HG03025 (cell line): ENCODE measurements around the gene SERPINA12.
"Not testable (repeated sequence)": the region's sequence is repeated elsewhere in the genome, so short reads cannot be mapped to it uniquely, and the experiment has no call there.

ENCODE experiments used
- ATAC-seq: cut with Tn5 transposase; IDR thresholded peaks from one replicate; pipeline ENCODE4 v1.9.1; 2021; ENCODE audit warnings: mild to moderate bottlenecking, moderate library complexity; ENCODE audit not compliant: unreplicated experiment, low FRiP score

SERPINA12 gene

DNA sequence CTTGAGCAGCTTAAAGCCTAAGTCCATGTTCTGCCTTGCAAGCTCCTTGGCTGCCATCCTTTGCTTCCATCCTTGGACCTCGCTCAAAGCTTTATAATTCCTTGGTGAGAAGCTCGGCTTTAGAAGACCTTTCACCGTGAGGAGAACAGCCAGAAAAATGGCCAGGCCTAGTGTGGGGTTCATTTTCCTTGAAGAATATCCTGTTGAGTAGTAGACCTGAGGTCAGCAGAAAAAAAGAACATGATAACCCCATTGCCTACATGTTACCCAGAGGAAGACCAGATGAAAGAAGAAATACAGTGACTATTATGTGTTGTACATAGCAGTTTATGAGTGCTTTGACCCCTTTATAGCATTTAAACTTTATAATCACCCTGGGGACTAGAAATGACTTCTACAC lies 11.1 kb downstream of the SERPINA12 start:
- ATAC-seq, result no peak

DNA sequence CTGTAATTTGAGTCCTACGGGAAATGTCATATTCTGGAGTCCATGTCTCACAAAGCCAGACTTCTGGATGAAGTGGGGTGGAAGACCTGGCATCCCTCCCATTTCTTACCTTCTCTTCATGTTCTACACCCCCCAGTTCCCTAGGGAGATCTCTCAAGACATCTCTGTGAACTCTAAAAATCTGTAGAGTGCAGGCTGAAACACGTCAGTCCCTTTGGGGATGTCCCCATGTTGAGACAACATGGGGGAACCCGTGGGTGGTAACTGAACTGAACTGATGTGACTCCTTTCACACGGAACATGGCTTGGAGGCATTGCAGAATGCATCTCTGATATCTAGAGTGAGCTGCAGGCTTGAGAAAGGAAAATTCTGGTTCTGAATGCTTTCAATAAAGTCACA lies 15.2 kb downstream of the SERPINA12 start:
- no peak for ATAC-seq

DNA sequence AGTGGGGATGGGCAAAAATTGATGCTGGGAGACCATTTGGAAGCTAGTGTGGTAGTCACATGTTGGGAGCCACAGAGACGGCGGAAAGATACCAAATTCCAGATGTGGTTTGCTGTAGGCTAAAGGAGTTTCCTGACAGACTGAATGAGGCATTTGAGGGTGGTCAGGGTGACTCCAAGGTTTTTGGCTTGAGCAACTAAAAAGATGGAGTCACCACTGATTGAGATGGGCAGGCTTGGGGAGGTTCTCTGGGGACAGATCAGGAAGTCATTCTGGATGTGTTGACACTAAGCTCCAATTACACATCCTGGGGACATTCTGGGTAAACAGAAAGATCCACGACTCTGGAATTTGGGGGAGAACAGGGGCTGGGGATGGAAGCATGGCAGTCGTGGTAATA lies 17.8 kb downstream of the SERPINA12 start:
- ATAC-seq, result no peak

DNA sequence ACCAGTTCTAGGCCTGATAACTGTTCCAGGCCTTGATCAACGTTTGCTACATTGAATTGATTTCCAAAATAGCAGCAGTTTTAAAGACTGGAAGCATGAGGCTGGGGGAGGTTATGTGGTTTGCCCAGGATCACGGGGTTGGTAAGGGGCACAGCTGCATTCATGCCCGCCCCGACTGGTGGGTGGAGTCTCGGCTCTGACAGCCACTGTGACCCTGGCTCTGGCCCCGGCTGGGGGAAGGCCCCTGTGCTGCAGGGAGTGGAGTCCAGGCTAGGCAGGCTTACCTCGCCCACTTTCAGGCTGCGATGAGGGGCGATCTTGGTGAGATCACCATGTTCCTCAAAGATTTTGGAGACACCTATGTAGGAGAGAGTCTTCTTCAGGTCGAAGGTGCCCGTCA lies 19.9 kb downstream of the SERPINA12 start:
- ATAC-seq, result no peak

DNA sequence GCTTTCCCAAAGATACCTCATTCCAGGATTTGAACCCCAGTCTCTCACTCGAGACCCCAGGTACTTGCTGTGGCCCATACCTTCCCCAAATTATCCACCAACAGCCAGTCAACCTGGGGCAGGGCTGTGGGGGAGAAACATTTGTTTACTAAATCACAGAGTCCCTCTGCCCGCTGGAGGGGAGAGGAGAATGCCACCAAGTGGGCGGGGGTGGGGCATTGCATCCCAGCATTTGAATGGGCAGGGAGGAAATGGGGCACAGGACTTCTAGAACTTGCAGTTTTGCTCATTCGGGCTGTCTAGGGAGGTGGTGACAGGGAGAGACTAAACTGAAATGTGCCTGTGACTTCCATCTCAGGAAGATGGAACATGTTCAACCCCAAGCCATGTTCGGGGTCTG lies 22.4 kb downstream of the SERPINA12 start:
- no peak for ATAC-seq

DNA sequence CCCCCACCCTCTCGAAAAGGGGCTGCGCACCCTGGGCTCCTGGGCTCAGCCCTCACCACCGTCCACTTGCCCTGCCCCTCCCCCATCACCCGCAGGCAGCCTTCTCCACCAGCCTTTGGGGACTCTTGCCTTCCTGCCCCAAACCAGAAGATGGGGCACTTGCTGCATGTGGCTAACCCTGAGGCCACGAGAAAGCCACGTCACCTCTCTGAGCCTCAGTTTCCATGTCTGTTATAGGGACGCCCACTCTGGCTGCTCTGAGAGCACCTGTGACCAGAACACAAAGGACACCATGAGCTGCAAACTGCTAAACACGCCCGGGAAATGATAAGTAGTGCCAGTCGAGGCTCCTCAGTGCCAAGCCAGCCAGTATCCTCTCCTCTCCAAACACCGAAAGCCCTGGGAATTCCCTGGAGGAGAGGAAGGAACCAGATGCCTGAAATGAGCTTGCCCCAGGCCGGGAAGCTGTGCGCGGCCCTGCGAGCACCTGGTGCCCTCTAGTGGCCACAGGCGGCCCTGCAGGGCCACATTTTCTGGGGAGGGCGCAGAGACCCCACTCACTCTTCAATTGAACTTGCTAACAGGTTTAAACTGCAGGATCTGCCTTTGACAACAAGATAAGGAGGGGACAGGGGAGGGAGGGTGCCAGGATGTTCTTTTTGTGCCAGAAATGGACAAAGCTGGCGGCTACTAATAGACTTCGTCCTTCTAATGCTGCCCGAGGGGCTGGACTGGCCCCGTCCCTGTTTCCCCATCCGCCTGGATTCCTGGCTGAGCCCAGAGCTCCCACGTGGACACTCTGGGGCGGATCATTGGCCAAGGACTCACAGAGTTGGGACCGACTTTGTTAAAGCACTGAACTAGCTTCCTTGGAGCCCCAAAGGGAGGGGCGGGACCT lies 23.1 kb downstream of the SERPINA12 start:
- ATAC-seq, result no peak

DNA sequence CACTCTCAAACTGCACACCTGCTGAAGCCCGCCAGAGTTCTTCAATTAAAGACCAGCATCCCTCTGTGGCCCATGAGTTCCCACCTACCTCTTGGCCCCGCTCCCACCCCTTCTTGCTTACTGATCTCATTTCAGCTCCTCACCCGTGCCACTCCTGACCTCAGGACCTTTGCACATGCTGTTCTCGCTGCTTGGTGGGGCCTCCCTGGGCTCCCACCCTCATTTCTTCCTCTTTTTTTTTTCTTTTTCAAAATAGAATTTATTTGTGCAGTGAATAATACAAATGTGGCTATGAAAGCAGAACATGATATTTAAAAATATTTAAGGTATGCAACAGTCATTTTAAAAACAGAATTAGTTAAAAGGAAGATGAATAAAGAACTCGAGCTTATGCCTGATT lies 24.8 kb downstream of the SERPINA12 start:
- no peak for ATAC-seq

DNA sequence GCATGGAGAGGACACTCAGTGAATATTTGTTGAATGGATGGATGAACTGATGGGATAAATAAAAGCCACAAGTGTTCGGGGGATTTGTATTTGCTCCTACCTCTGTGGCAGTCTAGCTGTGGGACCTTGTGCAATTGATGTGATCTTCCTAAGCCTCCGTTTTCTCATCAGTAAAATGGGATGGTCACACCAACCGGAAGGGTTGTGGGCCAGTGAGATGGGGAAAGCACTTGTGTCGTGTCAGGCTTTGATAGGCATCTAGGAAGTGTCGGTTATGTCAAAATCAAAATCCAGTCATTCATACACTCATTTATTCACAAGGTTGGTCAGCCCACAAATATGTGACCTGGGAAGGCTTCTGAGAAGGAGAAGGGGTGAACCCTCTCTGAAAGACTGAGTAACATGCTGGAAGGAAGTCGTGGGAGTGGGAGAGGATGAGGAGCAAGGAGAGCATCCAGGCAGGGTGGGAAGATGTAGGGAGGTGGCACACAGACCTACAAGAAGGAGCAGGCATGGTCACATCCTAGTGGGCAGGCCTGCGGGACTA lies 25.5 kb downstream of the SERPINA12 start:
- ATAC-seq, result no peak

DNA sequence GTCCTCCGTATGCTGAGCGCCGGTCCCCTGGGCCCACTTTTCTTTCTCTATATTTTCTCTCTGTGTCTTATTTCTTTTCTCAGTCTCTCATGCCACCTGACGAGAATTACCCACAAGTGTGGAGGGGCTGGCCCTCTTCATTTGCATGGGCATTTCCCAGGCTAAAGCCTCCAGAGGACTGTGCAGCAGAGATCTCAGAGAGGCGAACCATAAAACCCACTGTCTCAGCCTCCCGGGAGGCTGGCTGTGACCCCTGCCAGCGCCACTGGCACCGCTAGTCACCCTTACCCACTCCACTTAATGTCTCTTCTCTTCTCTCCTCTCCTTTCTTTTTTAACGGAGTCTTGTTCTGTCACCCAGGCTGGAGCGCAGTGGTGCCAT lies 26.2 kb downstream of the SERPINA12 start:
- ATAC-seq, result no peak

DNA sequence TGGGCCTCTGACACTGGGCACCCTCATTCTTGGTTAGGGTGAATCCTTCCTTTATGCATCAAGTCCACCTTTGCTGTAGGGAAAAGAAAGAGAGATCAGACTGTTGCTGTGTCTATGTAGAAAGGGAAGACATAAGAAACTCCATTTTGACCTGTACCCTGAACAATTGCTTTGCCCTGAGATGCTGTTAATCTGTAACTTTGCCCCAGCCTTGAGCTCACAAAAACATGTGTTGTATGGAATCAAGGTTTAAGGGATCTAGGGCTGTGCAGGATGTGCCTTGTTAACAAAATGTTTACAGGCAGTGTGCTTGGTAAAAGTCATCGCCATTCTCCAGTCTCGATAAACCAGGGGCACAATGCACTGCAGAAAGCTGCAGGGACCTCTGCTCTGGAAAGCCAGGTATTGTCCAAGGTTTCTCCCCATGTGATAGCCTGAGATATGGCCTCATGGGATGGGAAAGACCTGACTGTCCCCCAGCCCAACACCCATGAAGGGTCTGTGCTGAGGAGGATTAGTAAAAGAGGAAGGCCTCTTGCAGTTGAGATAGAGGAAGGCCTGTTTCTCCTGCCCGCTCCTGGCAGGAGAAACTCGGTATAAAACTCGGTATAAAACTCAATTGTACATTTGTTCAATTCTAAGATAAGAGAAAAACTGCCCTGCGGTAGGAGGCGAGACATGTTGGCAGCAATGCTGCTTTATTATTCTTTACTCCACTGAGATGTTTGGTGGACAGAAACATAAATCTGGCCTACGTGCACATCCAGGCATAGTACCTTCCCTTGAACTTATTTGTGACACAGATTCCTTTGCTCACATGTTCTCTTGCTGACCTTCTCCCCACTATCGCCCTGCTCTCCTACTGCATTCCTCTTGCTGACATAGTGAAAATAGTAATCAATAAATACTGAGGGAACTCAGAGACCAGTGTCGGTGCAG lies 26.9 kb downstream of the SERPINA12 start:
- not testable (repeated sequence) for ATAC-seq

DNA sequence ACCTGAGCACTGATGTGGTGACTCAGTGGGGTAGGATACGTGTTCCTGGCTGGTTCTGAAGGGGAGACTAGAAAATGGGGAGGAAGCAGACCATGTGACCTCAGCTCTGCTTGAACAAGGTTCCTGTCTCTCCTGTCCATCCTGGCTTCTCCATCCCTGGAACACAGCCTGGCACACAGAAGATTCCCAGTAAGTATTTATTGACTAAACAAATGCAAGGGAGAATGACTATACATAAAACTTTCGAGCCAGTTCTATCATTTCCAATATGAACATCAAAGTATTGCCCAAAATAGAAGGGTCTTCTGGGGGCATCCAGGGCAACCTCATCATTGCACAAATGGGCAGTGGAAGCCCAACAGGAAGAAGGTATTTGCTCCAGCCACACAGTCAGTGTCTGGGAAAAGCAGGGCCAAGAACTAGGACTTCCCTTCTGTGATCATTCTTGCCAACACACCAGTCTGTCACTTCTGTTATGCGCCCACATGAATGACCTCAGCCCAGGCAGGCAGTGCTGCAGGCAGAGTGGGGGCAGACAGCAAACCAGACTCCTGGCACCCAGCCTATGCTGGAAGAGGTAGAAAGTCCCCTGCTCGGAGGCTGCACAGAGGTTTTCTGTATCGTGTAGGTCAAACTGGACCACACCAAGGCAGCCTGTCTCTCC lies 27.7 kb downstream of the SERPINA12 start:
- ATAC-seq, result no peak

DNA sequence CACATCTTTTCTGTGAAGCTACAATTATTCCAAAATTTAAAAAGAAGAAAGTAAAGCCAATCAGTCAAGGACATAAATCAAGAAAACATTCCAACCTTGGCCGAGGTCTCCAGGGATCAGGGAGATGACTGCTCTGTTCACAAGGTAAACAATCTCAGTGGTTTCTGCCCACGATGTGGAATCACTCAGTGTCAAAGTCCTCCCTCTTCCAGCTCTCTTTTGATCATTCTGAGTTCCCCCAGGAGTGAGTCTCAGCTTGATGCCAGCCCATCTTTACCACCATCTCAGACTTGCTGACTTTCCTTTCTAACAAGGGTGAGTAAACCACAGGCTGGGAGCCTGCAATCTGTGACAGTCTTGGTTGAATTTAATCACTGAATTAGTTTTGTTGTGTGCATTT lies 28.5 kb downstream of the SERPINA12 start:
- ATAC-seq, result no peak

DNA sequence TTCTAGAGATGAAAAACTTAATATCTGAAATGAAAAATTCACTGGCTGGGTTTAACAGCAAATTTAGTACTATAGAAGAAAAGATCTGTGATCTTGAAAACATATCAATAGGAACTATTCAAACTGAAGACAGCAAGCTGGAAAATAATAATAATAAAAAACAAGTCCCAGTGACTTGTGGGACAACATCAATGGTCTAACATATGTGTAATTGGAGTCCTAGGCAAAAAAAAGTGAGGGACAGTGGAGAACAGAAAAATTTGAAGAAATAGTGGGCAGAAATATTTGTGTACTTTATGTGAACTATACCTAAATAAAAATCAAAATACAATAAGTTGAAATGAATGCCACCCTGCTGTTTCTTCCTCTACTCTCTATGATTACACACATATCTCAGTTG lies 30.8 kb downstream of the SERPINA12 start:
- no peak for ATAC-seq

DNA sequence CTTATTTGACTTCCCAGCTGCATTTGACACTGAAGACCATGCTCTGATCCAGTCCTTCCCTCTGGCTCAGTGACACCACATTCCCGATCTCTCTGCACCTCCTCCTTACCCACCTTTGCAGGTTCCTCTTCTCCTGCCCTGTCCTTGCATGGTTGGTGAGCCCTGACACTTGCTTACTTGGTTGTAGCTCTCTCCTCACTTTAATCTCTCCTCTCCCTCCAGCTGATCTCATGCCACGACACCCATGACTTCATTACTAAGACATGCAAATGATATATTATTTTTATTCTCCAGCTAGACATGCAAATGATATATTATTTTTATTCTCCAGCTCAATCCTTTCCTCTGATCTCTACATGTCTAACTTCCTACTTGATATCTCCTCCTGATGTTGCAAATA lies 33.2 kb downstream of the SERPINA12 start, which contains the start of gene SERPINA9:
Gene SERPINA9, minus strand, starts transcription at position 175 of the 400 bp plus-strand sequence. CDS start 6,357 bp downstream, outside the sequence.
- ATAC-seq, result no peak

DNA sequence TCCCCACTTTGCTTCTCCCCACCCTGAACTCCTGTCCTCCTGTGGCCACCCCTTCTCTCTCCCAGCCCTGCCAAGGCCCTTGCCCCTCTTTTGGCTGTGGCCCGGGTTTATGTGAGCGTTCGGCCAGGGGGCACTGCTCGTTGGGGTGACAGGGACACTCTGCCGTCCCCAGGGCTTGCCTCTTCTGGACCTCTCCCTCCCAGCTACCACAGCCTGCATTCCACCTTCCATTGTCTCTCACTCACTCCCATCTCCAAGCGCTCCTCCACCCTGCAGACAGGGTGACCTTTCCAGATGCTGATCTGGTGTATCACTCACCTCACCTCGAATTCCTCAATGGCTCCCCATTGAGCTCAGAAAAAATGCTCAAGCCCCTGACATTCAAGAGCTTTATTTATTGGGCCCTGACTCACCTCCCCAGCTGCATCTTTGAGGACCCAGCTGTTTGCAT lies 34.7 kb downstream of the SERPINA12 start:
- ATAC-seq, result no peak

DNA sequence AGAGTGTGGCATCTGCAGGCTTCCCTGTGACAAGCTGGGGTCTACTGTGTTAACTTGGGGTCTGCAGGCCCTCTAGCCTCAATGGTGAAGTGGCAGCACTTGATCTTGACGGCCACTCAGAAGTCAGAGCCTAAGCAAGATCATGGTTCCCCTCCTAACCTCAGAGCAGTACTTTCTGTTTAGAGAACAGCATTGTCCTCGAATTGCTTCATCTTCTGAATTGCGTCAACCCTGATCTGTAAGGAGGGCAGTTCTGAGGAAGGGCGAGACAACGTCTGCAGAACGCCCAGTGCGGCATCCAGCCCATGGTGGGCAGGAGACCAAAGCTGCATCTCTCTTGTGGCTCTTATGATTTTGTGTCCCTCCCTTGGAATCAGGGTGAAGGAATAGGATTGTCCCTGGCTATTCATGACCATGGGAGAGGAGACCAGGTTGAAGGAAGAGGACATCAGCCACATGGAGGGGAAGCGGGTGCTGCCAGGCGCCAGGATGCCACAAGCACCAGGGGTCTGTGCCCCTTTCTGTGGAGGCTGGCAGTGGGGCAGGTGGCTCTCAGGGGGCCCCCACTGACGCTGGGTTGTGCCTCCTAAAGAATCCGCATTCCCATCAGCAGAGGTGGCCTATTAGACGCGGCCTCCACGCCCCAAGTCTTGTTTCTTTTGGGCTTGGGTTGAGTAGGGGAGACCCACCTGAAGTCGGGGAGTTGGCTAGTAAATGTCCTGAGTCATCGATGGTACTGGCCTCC lies 35.4 kb downstream of the SERPINA12 start:
- no peak for ATAC-seq

DNA sequence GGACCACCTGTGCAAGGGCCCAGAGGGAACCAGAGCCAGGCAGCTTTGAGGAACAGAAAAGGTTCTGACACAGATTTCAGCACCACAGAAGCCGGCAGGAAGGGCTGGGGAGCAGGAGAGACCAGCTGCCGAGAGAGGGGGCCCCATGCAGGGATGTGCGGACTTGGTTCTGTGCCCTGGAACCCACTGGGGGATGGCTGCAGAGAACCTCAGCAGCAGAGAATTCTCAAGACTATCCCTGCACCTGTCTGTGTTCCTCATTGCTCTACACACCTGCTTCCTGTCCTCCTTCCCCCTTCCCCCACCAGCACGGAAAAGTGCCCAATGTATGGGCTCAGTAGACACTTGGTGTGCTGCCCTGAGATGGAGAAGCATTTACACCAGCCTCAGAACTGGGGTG lies 36.4 kb downstream of the SERPINA12 start:
- no peak for ATAC-seq

DNA sequence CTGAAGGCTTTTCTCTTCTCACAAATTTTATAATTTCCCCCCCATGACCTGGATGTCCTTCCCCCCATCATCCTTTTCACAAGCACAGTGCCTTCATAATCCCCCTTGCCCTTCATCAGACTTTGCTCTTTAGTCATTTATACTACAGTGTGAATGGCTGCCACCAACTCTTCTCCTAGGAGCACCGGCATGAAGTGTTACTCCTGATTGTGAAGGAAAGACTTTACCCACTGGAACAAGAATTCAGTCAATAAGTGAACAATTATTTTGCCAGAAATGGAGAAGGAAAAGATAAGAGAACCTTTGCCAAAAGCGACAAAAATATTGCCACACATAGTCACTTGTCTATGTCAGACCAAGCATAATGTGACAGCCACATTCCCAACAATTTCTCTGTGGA lies 38.2 kb downstream of the SERPINA12 start:
- no peak for ATAC-seq

DNA sequence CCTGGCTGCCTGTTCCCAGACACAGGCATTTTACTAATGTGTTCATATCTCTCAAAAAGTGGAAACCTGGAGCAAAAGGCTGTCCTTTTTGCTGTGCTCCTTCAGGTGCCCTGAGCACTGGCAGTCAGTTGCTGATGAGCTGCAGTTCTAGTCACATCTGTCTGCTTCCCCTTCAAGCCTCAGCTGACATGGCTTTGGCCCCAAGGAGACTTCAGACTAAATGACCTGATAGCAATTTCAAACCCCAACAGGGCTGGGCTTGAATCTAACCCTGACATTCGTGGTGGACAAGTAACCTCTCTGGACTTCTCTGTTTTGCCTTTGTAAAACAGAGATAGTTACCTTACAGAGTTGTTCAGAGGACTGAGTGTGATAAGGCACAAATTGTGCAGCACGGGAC lies 39.0 kb downstream of the SERPINA12 start:
- no peak for ATAC-seq

DNA sequence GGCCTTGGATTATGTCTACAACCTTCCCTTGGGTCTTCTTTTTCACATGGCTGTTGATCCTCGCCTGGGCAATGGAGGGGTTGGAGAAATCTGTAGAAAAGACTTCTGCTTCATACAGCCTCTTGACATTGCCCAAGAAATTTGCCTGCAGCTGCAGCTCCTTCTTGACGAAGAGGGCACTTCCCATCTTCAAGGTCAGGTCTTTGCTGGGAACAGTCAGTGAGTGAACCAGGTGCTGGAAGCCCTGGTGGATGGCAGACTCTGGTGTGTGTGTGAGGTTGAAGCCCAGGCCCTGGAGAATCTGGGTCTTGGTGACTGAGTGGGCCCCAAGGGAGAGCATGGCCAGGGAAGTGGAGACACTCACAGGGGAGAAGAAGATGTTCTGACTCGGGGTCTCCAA lies 40.0 kb downstream of the SERPINA12 start:
- no peak for ATAC-seq
